ENCODE data around the gene MED22.

MED22 gene

DNA sequence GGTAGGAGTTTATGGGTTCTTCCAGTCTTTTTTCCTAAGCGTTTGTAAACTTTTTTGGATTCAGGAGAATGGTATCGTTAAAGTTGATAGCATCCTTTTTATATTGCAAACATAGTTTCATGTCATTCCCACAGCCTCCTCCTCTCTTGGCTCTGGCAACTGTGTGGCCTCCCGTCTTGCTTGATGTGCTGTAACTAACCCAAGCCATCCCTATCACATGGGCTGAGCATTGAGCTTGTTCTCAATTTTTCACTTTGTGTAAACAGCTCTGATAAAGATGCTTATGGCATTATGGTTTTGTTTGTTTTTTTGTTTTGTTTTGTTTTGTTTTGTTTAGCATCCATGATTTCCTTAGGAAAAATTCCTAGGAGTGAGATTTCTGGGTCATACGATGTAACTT is 32.8 kb upstream of the MED22 start:
- Histone ChIP-seq H3K9me3 (ENCODE audit: insufficient read depth, low read depth, low read length) (peaks cover 13% of the 10 kb centered on the region), H3K36me3 (ENCODE audit: control insufficient read depth in 1 of 2, insufficient read depth in 2 of 2, low read length in 2 of 2) (no peaks in the 10 kb centered on the region), H2AFZ (ENCODE audit: insufficient read depth, low read length, poor library complexity) (no peak overlapping the region), H2BK12ac (ENCODE audit: low read length) (no peak overlapping the region), H3K4ac (ENCODE audit: low read depth, low read length) (no peak overlapping the region), H3K27me3 (ENCODE audit: insufficient read depth, low read length) (no peaks in the 10 kb centered on the region), H3K4me1 (ENCODE audit: control insufficient read depth in 1 of 2, insufficient read depth in 2 of 2, low read length in 2 of 2) (peaks cover 2 to 5% of the 10 kb centered on the region in 2 experiments), H3K18ac (ENCODE audit: low read length) (no peak overlapping the region), H2BK120ac (ENCODE audit: insufficient read depth, low read length, poor library complexity) (no peak overlapping the region), H4K8ac (ENCODE audit: low read depth, low read length) (no peak overlapping the region), H3K4me3 (ENCODE audit: low read depth, low read length) (no peak overlapping the region), H2BK5ac (ENCODE audit: low read depth, low read length, poor library complexity) (no peak overlapping the region), H3K14ac (ENCODE audit: low read length) (no peak overlapping the region), H4K12ac (ENCODE audit: low read depth, low read length) (no peak overlapping the region), H3K79me2 (ENCODE audit: control insufficient read depth, insufficient read depth, low read length, poor library complexity) (peaks cover 4% of the 10 kb centered on the region), H3K79me1 (ENCODE audit: low read length) (peaks cover 6% of the 10 kb centered on the region), H3K9ac (ENCODE audit: low read length) (no peak overlapping the region), H3K23ac (ENCODE audit: low read length) (no peak overlapping the region), H4K91ac (ENCODE audit: low read depth, low read length) (no peak overlapping the region), H3K27ac (ENCODE audit: low read depth, low read length) (no peak overlapping the region), H2AK5ac (ENCODE audit: low read length) (no peak overlapping the region), H3K4me2 (ENCODE audit: low read length) (no peak overlapping the region)
- no peak for DNase-seq
- no CpG with 5 or more reads among the region's 4 CpGs for WGBS (ENCODE audit: extremely low coverage, insufficient coverage, insufficient read length)

GRCh38 chr9:133379153-133380086 is 31.5 kb upstream of the MED22 start:
- Histone ChIP-seq H3K9ac (ENCODE audit: low read length) (no peak overlapping the region), H3K4ac (ENCODE audit: low read depth, low read length) (no peak overlapping the region), H3K4me1 (ENCODE audit: control insufficient read depth in 1 of 2, insufficient read depth in 2 of 2, low read length in 2 of 2) (peaks cover 2 to 5% of the 10 kb centered on the region in 2 experiments), H2AK5ac (ENCODE audit: low read length) (no peak overlapping the region), H3K4me2 (ENCODE audit: low read length) (no peak overlapping the region), H3K27me3 (ENCODE audit: insufficient read depth, low read length) (no peaks in the 10 kb centered on the region), H3K79me2 (ENCODE audit: control insufficient read depth, insufficient read depth, low read length, poor library complexity) (peaks cover 14% of the 10 kb centered on the region), H3K18ac (ENCODE audit: low read length) (no peak overlapping the region), H3K9me3 (ENCODE audit: insufficient read depth, low read depth, low read length) (peaks cover 13% of the 10 kb centered on the region), H2BK120ac (ENCODE audit: insufficient read depth, low read length, poor library complexity) (no peak overlapping the region), H2AFZ (ENCODE audit: insufficient read depth, low read length, poor library complexity) (no peak overlapping the region), H2BK12ac (ENCODE audit: low read length) (no peak overlapping the region), H4K12ac (ENCODE audit: low read depth, low read length) (no peak overlapping the region), H3K27ac (ENCODE audit: low read depth, low read length) (no peak overlapping the region), H4K8ac (ENCODE audit: low read depth, low read length) (no peak overlapping the region), H3K4me3 (ENCODE audit: low read depth, low read length) (no peak overlapping the region), H4K91ac (ENCODE audit: low read depth, low read length) (no peak overlapping the region), H3K79me1 (ENCODE audit: low read length) (peaks cover 17% of the 10 kb centered on the region), H2BK5ac (ENCODE audit: low read depth, low read length, poor library complexity) (no peak overlapping the region), H3K14ac (ENCODE audit: low read length) (no peak overlapping the region), H3K36me3 (ENCODE audit: control insufficient read depth in 1 of 2, insufficient read depth in 2 of 2, low read length in 2 of 2) (no peaks in the 10 kb centered on the region), H3K23ac (ENCODE audit: low read length) (no peak overlapping the region)
- DNase-seq, result no peak
- WGBS (ENCODE audit: extremely low coverage, insufficient coverage, insufficient read length), result no CpG with 5 or more reads among the region's 14 CpGs

- no CpG with 5 or more reads among the region's 1 CpG for WGBS (ENCODE audit: extremely low coverage, insufficient coverage, insufficient read length)
- Histone ChIP-seq H3K4me3 (ENCODE audit: low read depth, low read length) (no peak overlapping the region), H2BK12ac (ENCODE audit: low read length) (no peak overlapping the region), H3K27me3 (ENCODE audit: insufficient read depth, low read length) (no peaks in the 10 kb centered on the region), H3K14ac (ENCODE audit: low read length) (no peak overlapping the region), H3K9ac (ENCODE audit: low read length) (no peak overlapping the region), H3K27ac (ENCODE audit: low read depth, low read length) (no peak overlapping the region), H4K91ac (ENCODE audit: low read depth, low read length) (no peak overlapping the region), H3K79me1 (ENCODE audit: low read length) (peaks cover 17% of the 10 kb centered on the region), H2AK5ac (ENCODE audit: low read length) (no peak overlapping the region), H3K36me3 (ENCODE audit: control insufficient read depth in 1 of 2, insufficient read depth in 2 of 2, low read length in 2 of 2) (peaks cover under 1 to 1% of the 10 kb centered on the region in 2 experiments), H4K12ac (ENCODE audit: low read depth, low read length) (no peak overlapping the region), H3K23ac (ENCODE audit: low read length) (no peak overlapping the region), H3K79me2 (ENCODE audit: control insufficient read depth, insufficient read depth, low read length, poor library complexity) (peaks cover 14% of the 10 kb centered on the region), H3K9me3 (ENCODE audit: insufficient read depth, low read depth, low read length) (peaks cover 9% of the 10 kb centered on the region), H3K4ac (ENCODE audit: low read depth, low read length) (no peak overlapping the region), H3K4me1 (ENCODE audit: control insufficient read depth in 1 of 2, insufficient read depth in 2 of 2, low read length in 2 of 2) (peaks cover 2 to 5% of the 10 kb centered on the region in 2 experiments), H3K4me2 (ENCODE audit: low read length) (no peak overlapping the region), H2BK120ac (ENCODE audit: insufficient read depth, low read length, poor library complexity) (no peak overlapping the region), H3K18ac (ENCODE audit: low read length) (no peak overlapping the region), H2BK5ac (ENCODE audit: low read depth, low read length, poor library complexity) (no peak overlapping the region), H4K8ac (ENCODE audit: low read depth, low read length) (no peak overlapping the region), H2AFZ (ENCODE audit: insufficient read depth, low read length, poor library complexity) (no peak overlapping the region)
- DNase-seq, result no peak
Observed at GRCh38 chr9:133378408-133378962, 30.6 kb upstream of the MED22 start.

GRCh38 chr9:133377721-133378216 is 29.8 kb upstream of the MED22 start:
- Histone ChIP-seq H3K4ac (ENCODE audit: low read depth, low read length) (no peak overlapping the region), H3K9me3 (ENCODE audit: insufficient read depth, low read depth, low read length) (peaks cover 5% of the 10 kb centered on the region), H3K79me1 (ENCODE audit: low read length) (peaks cover 17% of the 10 kb centered on the region), H2AK5ac (ENCODE audit: low read length) (no peak overlapping the region), H2BK12ac (ENCODE audit: low read length) (no peak overlapping the region), H3K79me2 (ENCODE audit: control insufficient read depth, insufficient read depth, low read length, poor library complexity) (peaks cover 17% of the 10 kb centered on the region), H4K8ac (ENCODE audit: low read depth, low read length) (no peak overlapping the region), H2BK120ac (ENCODE audit: insufficient read depth, low read length, poor library complexity) (no peak overlapping the region), H2BK5ac (ENCODE audit: low read depth, low read length, poor library complexity) (no peak overlapping the region), H3K27ac (ENCODE audit: low read depth, low read length) (no peak overlapping the region), H3K4me3 (ENCODE audit: low read depth, low read length) (no peak overlapping the region), H3K4me1 (ENCODE audit: control insufficient read depth in 1 of 2, insufficient read depth in 2 of 2, low read length in 2 of 2) (peaks cover 2 to 5% of the 10 kb centered on the region in 2 experiments), H3K36me3 (ENCODE audit: control insufficient read depth in 1 of 2, insufficient read depth in 2 of 2, low read length in 2 of 2) (peaks cover 7 to 8% of the 10 kb centered on the region in 2 experiments), H3K23ac (ENCODE audit: low read length) (no peak overlapping the region), H2AFZ (ENCODE audit: insufficient read depth, low read length, poor library complexity) (no peak overlapping the region), H3K9ac (ENCODE audit: low read length) (no peak overlapping the region), H3K14ac (ENCODE audit: low read length) (no peak overlapping the region), H3K4me2 (ENCODE audit: low read length) (no peak overlapping the region), H3K18ac (ENCODE audit: low read length) (no peak overlapping the region), H3K27me3 (ENCODE audit: insufficient read depth, low read length) (no peaks in the 10 kb centered on the region), H4K91ac (ENCODE audit: low read depth, low read length) (no peak overlapping the region), H4K12ac (ENCODE audit: low read depth, low read length) (no peak overlapping the region)
- no peak for DNase-seq
- WGBS (ENCODE audit: extremely low coverage, insufficient coverage, insufficient read length), result no CpG with 5 or more reads among the region's 6 CpGs

Data from trophoblast cell (in vitro differentiated cells and primary cell).